ENCODE measurements around the gene ADAMTS12.

ADAMTS12 gene

DNA sequence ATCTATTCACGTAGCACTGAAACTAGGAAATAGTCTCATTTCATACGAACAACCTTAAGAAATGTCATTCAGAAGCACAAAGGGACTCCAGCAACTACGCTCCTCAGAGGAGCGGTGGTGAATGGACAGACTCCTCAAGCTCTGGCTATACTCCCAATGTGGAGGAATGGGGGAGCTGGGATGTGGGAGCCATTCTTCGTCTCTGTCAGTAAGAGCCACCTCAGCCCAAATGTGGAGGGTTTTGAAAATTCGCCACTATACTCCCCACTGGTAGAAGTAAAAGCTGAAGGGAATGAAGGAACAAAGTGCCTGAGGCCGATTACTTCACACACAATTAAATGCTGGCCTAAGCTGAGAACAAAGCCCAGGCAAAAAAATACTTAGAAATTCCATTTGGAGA, 96.3 kb downstream of the ADAMTS12 start:
- no peak for DNase-seq

DNA sequence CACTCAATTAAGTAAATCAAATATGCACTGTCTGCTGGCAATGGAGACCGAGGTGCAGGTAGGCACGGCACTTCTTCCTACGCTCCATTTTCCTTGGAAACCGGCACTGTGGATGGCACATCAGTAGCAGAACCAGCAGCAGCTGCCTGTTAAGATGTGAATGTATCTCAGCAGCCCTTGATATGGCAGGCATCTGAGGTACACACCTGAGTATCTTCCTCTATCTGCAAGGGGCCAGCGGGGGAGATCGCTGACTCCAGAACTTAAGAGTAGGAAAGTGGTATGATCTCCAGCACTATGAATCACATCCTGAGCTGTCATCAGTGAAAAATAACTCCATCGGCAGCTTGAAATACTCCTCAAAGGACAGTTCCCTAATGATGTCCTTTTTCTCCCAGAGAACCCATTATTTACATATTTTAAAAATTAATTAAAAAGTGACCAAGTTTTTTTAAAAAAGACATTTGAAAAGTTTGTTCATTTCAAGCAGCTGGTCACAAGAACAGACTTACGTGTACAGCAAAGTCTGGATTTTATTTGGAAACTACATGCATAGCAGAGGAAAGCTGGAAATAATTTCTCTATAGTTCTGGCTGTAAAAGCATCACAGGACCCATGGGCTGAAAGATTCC, 97.1 kb downstream of the ADAMTS12 start:
- no peak for DNase-seq

DNA sequence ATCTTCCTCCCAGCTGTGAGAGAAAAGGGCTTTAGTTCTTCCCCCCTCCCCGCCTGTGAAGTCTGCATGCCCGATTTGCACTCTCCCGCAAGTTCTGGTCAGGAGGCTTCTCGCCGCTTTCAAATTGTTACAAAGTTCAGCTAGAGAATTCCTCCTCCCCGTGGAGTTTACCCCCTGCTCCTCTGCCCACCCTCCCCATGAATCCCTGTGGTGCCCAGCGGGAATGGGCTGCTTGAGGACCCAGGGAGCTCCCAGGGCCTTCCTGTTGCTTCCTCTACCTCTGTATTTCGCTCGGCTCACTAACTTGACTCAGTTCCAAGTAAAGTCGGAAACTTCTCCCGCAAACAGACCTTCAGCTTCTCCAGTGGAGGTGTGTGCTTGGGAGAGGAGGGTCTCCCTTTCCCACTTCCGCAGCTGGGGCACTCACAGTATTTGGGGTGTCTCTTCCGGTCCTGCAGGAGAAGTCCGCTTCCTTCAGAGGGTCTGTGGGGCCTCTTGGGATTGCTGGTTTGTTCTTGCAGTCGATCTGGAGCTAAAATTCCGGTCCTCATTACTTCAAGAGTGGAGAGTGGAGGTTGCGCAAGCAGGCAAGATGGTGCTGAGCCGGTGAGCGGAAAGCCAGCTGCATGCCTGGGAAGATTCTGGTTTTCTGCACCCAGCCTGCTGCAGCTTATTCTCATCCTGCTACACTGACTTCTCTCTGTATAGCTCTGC, 97.8 kb downstream of the ADAMTS12 start:
- DNase-seq: no peak

DNA sequence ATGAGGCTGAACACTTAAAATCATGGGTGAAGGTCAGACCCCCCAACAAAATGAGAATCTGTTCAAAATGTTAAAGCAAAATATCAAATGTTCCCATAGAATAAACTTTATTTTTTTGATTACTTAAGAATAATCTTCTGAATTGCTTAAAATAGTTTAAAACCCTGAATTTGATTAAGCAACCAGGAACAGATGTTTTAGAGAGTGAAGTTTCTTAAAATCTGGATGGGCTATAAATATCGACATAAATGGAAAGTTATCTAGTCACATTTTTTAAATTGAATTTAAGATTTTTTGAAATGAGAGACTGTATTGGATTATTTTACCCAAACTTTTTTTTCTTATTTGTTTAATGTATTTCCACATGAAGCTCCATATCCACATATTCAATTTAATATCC, 98.5 kb downstream of the ADAMTS12 start:
- DNase-seq: no peak

GRCh38 chr5:33792559-33792958, 99.2 kb downstream of the ADAMTS12 start:
- no peak for DNase-seq

DNA sequence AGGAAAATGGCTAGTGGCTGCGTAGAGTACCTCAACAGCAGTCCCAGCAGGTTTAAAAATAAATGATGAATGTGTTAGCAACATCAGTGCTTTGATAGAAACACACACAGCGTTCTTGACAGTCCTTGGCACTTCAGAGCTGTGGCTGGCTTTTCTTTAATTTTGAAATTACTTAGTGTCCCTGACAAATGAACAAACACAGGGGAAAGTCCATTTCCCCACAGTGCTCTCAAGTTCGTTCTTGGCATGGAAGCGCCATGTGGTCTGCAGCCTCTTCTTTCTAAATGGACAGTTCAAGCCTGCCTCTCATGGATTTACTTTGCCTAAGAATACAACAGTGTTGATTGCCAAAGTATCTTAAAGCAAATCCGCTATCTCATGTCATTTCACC, 102.2 kb downstream of the ADAMTS12 start:
- no peak for DNase-seq

GRCh38 chr5:33788922-33789566, 102.7 kb downstream of the ADAMTS12 start:
- no peak for DNase-seq

DNA sequence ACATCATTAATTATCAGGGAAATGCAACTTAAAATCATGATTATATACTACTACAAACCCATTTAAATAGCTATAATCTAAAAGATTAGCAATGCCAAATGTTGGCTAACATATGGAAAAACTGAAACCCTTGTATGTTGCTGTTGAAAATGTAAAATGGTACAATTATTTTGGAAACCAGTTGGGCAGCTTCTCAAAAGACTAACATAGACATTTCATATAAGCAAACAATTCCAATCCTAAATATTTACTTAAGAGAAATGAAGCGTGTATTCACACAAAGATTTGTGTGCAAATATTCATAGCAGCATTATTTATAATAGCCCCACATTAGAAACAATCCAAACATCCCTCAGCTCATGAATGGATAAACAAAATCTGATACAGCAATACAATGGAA, 106.2 kb downstream of the ADAMTS12 start:
- no peak for DNase-seq

GRCh38 chr5:33781286-33781685, 110.5 kb downstream of the ADAMTS12 start:
- DNase-seq: no peak

- no peak for DNase-seq
Observed at GRCh38 chr5:33776151-33776660, 115.6 kb downstream of the ADAMTS12 start.

DNA sequence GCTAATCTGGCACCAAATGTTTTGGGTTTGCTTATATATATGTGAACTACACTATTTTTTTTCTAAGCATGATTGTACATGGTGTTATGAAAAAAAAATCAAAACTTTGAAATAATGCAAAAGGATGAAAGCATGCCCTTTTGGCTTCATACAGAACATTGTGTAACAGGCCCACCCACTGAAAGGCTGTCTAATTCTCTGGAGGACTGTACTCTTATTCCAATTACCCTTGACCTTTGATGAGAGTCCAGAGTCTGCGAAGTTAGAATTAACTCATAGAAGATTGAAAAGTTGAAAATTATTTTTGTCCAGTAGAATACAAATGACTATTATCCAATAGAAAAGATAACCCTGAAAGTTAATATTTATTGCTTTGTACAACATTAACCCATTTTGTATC, 117.4 kb downstream of the ADAMTS12 start:
- DNase-seq: no peak

DNA sequence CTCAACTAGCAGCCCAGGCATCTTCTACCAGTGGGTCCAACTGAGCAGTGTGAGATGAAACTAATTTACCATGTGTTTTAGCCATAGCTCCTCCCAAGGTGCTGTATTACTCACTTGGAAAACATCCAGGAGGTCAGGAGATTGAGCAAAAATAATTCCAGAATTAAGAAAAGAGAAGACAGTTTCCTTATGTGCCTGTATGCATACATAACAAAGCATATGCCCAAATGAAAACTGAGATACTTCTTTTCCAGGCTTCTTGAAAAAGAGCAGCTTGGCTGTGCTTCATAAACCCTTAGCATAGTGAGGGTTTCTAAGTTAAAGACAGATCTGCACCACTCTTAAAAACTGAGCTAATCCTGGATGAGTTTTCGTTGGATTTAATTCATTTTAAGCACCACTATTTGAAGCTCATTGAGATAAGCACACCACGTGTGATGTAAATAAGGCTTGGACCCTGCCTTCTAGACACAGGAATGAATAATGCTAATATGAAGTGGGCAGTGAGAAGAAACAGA, 119.4 kb downstream of the ADAMTS12 start:
- DNase-seq: no peak

DNA sequence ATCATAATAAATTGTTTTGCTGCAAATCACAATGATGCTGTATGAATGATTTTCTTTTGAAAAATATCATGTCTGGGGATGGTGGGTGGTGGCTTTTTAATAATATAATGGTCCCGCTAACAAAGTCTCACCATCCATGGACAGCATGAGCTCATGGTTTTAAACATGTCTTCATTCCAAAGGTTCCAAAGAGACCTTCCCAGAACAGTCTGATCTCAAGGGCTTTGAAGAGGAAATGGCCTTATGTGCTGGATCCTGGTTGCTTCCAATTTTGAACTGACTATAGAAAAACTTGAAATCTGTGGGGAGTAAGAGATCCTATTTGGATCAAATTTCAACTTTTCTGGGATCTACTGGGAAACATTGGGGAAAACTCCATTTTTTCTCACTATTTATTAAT, 121.8 kb downstream of the ADAMTS12 start:
- no peak for DNase-seq

GRCh38 chr5:33769196-33769595, 122.6 kb downstream of the ADAMTS12 start:
- DNase-seq: no peak

DNA sequence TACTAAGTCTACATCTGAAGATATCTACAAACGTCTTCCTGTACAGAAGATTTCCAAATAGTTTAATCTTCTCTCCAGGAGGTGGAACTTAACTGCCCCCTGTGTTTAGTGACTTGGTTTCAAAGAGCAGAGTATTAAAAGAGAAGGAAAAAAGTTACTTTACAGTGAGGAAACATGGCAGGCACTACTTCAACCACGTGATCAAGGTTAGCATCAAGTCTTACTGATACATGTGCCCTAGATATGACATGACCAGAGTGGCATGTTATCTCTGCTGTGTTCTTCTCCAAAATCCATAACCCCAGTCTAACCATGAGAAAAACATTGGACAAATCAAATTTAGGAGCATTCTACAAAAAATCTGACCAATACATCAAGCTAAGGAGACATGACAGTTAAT, 125.8 kb downstream of the ADAMTS12 start:
- no peak for DNase-seq

DNA sequence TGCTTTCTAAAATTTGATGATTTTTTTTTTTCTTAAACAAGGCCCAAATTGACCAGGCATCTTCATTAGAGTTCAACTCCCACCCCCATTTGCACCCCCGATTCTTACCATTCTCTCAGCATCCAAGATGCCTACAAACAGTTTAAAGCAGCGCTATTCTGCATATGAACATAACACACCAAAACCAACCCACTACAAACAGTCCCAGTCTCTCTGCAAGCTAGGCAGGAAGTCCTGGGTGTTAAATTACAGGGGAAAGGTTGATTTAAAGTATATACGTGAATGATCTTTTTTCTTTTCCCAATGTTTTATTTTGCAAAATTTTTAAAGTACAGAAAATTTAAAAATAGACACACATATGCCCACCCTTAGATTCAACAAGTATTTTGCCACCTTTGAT, 127.0 kb downstream of the ADAMTS12 start:
- DNase-seq: no peak

DNA sequence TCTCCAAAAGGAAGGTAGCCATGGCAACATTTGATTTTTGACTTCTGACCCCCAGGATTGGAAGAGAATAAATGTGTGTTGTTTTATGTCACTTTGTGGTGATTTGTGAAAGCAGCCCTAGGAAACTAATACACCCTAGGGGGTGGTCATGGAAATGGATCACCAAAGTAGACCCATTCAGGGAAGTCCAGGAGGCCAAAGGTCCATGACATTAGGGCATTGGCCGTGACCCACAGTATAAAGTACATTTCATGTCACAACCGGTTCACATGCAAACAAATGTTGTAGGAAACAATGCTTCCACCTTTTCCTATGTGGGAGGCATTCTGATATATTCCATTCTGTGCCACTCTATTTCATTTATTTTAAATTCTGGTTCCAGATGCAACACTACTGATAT, 128.4 kb downstream of the ADAMTS12 start:
- no peak for DNase-seq

DNA sequence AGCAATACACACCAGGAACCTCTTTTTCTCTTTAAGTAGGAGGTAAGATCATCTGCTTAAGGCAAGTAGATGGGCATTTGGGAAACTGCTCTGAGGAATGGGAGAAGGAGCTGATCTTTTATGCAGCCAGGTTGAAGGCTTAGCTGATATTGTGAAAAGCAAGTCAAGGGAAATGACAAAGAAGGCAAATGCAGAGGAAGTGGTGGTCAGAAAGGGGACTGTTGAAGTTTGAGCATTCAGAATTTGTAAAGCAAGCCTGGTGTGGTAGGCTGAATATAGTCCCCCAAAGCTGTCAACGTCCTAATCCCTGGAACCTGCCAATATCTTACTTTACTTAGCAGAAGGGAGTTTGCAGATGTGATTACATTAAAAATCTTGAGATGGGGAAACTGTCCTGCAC, 128.9 kb downstream of the ADAMTS12 start:
- no peak for DNase-seq

DNA sequence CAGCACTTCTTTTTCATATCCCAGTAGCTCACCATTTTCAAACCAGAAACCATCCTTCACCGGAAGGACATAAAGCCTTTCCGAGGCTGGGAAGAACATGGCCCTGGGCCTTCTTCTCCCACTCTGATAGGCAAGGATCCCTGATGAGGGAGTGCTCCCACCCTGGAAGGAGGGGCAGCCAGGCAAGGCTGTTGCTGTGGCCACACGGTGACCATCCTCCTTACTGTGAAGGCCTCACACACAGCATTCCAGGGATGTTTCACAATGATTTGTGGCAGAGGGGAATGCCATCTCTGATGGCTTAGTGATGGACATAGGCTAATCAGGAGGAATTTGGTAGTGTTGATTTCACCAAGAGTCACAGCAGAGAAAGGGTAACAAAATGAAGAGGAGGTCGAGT, 130.7 kb downstream of the ADAMTS12 start:
- DNase-seq: no peak

GRCh38 chr5:33758737-33759136, 133.1 kb downstream of the ADAMTS12 start:
- DNase-seq: no peak

- no peak for DNase-seq
Observed at GRCh38 chr5:33756491-33756890, 135.3 kb downstream of the ADAMTS12 start.

DNA sequence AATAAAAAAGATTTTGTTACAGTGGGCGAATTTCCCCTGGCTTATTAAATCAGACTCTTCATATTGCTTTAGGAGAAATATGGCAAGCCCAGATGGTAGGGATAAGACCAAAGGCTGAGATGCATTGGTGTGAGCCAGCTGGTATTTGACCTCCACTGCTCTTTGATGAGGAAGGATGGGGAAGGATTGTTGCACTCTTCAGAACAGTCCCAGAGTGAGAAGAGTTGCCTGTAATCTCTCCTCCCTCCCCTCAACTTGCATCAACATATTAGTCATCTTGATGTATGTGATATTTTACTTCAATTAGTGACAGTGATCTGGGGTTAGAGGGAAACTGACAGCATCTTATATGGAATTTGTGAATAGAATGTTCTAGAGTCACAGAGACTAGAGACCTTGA, 136.6 kb downstream of the ADAMTS12 start:
- no peak for DNase-seq

DNA sequence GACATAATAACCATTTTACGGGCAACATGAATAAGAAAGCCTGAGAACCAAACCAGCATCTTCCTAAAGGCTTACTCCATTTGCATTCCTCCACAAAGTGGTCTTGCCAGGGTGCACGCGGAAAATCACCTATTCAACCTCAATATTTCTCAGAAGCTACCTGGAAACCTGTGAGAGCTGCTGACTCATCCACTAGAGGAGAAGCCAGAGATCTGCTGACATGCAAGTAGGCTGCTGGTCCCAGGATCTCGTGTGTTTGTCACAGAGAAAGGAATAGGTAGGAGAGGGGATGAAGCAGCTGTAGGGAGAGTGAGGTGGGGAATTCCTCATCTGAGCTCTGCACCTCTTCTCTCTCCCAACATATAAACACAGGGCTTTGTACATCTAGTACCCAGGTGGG, 138.1 kb downstream of the ADAMTS12 start:
- no peak for DNase-seq

- DNase-seq: no peak
Observed at GRCh38 chr5:33748754-33749153, 143.0 kb downstream of the ADAMTS12 start.
